Right ventricle myocardium superior (tissue), 1 donor: ENCODE data around the gene PRODH2. TPM values are rescaled to one million over a fixed set of nuclear protein-coding genes. Genes with fewer than 3 reads are reported as not detected.
A peak's percentile ranks its signal among the peaks of the same experiment; 100 is the strongest.

Source experiments
- ATAC-seq: fragments of 200-7000 bp; cut with Tn5 transposase; one replicate; pipeline ENCODE4 v1.9.1; 2020; ENCODE audit warnings: mild to moderate bottlenecking; ENCODE audit not compliant: poor library complexity
- DNase-seq: peaks from one replicate; pipeline ENCODE4 v3.0.0-alpha.2; 2020
- intact Hi-C: fragments of 100-400 bp; cut with DNase I; formaldehyde crosslinking; loops from one replicate; pipeline ENCODE4 v1.11.2; 2022
- total RNA-seq: library from RNA; stranded (reverse); fragmentation: NEBNext Ultra II Directional; extraction: Animal tissue kit (Norgen Biotek cat#: 25700); gene quantifications from one replicate; pipeline ENCODE4 v1.2.1, GENCODE V29; 2021
- donor health status: DM: no; HTN: yes; CAD: no; lungs with severe emphysema.

The PRODH2 gene
- total RNA-seq, 1 donor from 2014 or later, result not detected

- ATAC-seq, result no peak
- peak; percentile 30 for DNase-seq
- intact Hi-C loops, result no loop called here
Measured at GRCh38 chr19:35786299-35787160, 26.1 kb downstream of the PRODH2 start.

GRCh38 chr19:35785339-35785627 lies 27.4 kb downstream of the PRODH2 start:
- ATAC-seq (no peak), DNase-seq (peak; percentile 23)
- intact Hi-C loops, result no loop called here

GRCh38 chr19:35784503-35785338 lies 27.9 kb downstream of the PRODH2 start:
- intact Hi-C loops, result no loop called here
- DNase-seq, result peak; percentile 36
- no peak for ATAC-seq

- no peak for ATAC-seq
- intact Hi-C loops, result no loop called here
- DNase-seq, result peak; percentile 24
Measured at GRCh38 chr19:35783469-35784434, 28.9 kb downstream of the PRODH2 start.

GRCh38 chr19:35782589-35782988 lies 30.1 kb downstream of the PRODH2 start:
- DNase-seq (peak; percentile 20), ATAC-seq (no peak)
- intact Hi-C loops, result no loop called here

GRCh38 chr19:35781650-35782049 lies 31.0 kb downstream of the PRODH2 start:
- intact Hi-C loops, result no loop called here
- no peak for ATAC-seq

GRCh38 chr19:35780717-35781116 lies 31.9 kb downstream of the PRODH2 start:
- DNase-seq (no peak), ATAC-seq (no peak)
- intact Hi-C loops, result no loop called here

More at GRCh38 chr19:35781650-35782049, 31.0 kb downstream of the PRODH2 start:
- DNase-seq, result peak; percentile 16

GRCh38 chr19:35780058-35780457 lies 32.6 kb downstream of the PRODH2 start:
- intact Hi-C loops, result no loop called here
- DNase-seq, result peak; percentile 32
- ATAC-seq, result no peak

- intact Hi-C loops, result no loop called here
- no peak for ATAC-seq
- DNase-seq, result no peak
Measured at GRCh38 chr19:35779033-35779432, 33.6 kb downstream of the PRODH2 start.

GRCh38 chr19:35777961-35778360 lies 34.7 kb downstream of the PRODH2 start:
- intact Hi-C loops, result no loop called here
- DNase-seq, result peak; percentile 6
- ATAC-seq, result no peak

- intact Hi-C loops, result no loop called here
- peak; percentile 30 for DNase-seq
Measured at GRCh38 chr19:35777086-35777841, 35.4 kb downstream of the PRODH2 start.

GRCh38 chr19:35776102-35776788 lies 36.4 kb downstream of the PRODH2 start:
- no peak for ATAC-seq
- intact Hi-C loops, result no loop called here

More at GRCh38 chr19:35777086-35777841, 35.4 kb downstream of the PRODH2 start:
- ATAC-seq, result no peak

GRCh38 chr19:35775298-35776101 lies 37.1 kb downstream of the PRODH2 start, which contains the start of gene ARHGAP33:
Gene ARHGAP33 (plus strand): TSS chr19:35775564. CDS start chr19:35775659, 95 bp downstream.
- intact Hi-C loops, result no loop called here
- peak; percentile 100 for DNase-seq
- ATAC-seq, result peak; percentile 99

More at GRCh38 chr19:35776102-35776788, 36.4 kb downstream of the PRODH2 start:
- no peak for DNase-seq

- DNase-seq (no peak), ATAC-seq (peak; percentile 3)
- intact Hi-C loops, result no loop called here
Measured at GRCh38 chr19:35775046-35775297, 37.7 kb downstream of the PRODH2 start.

- ATAC-seq (no peak), DNase-seq (no peak)
- intact Hi-C loops, result no loop called here
Measured at GRCh38 chr19:35774274-35775045, 38.2 kb downstream of the PRODH2 start.
